ENCODE results near the gene TADA2B. TPM values are rescaled to one million over a fixed set of nuclear protein-coding genes. Genes with fewer than 3 reads are reported as not detected.
A peak's percentile ranks its signal among the peaks of the same experiment; 100 is the strongest.

The TADA2B gene
- total and polyA plus RNA-seq, 4 donors, result 10.7 to 22.9 (median 17.6) TPM

GRCh38 chr4:7051905-7052304 is 8.7 kb downstream of the TADA2B start:
- Histone ChIP-seq H3K9me3 (ENCODE audit: control insufficient read depth in 4 of 4, insufficient read depth in 3 of 4, low read length in 3 of 4) (no peaks in the 10 kb centered on the region), H3K4me3 (no peak overlapping the region), H3K36me3 (ENCODE audit: control insufficient read depth in 4 of 4, insufficient read depth in 4 of 4, low read length in 4 of 4) (peaks cover 0 to 33% (median 16%) of the 10 kb centered on the region in 4 donors), H3K9ac (ENCODE audit: insufficient read depth in 1 of 2, low read length in 2 of 2) (no peak overlapping the region), H3K4me1 (ENCODE audit: control insufficient read depth in 5 of 5, insufficient read depth in 5 of 5, low read length in 5 of 5) (peaks cover 0 to 30% (median 3%) of the 10 kb centered on the region in 5 donors), H3K27me3 (ENCODE audit: control insufficient read depth in 3 of 3, insufficient read depth in 3 of 3, low read length in 2 of 3) (no peaks in the 10 kb centered on the region), H3K27ac (ENCODE audit: low read depth in 1 of 2, low read length in 1 of 2) (peak overlapping the region in 1 of 2 donors; percentile 1)
- no peak for TF ChIP-seq CTCF (IDR thresholded peaks at IDR 0.05; ENCODE audit: control extremely low read depth, extremely low read depth)
- ATAC-seq (ENCODE audit: insufficient read depth, low FRiP score) (no peak), DNase-seq (no peak)
- 94 to 95% methylated on average over 14 of the region's 14 CpGs for WGBS, 2 donors

- Histone ChIP-seq H3K27ac (ENCODE audit: low read depth in 1 of 2, low read length in 1 of 2) (peak overlapping the region in 1 of 2 donors; percentile 1), H3K36me3 (ENCODE audit: control insufficient read depth in 4 of 4, insufficient read depth in 4 of 4, low read length in 4 of 4) (peaks cover 0 to 33% (median 16%) of the 10 kb centered on the region in 4 donors), H3K4me1 (ENCODE audit: control insufficient read depth in 5 of 5, insufficient read depth in 5 of 5, low read length in 5 of 5) (peaks cover 0 to 26% (median 3%) of the 10 kb centered on the region in 5 donors), H3K27me3 (ENCODE audit: control insufficient read depth in 3 of 3, insufficient read depth in 3 of 3, low read length in 2 of 3) (no peaks in the 10 kb centered on the region), H3K4me3 (no peak overlapping the region), H3K9me3 (ENCODE audit: control insufficient read depth in 4 of 4, insufficient read depth in 3 of 4, low read length in 3 of 4) (no peaks in the 10 kb centered on the region), H3K9ac (ENCODE audit: insufficient read depth in 1 of 2, low read length in 2 of 2) (no peak overlapping the region)
- ATAC-seq (ENCODE audit: insufficient read depth, low FRiP score) (no peak), DNase-seq (no peak)
- TF ChIP-seq CTCF (IDR thresholded peaks at IDR 0.05; ENCODE audit: control extremely low read depth, extremely low read depth), result no peak
- WGBS, 2 donors, result 82 to 86% methylated on average over 14 of the region's 14 CpGs
Observed at GRCh38 chr4:7052313-7052712, 9.1 kb downstream of the TADA2B start.

GRCh38 chr4:7052923-7053715 is 9.9 kb downstream of the TADA2B start:
- no peak overlapping the region for H3K4me3 ChIP-seq
- H3K9ac ChIP-seq (ENCODE audit: insufficient read depth in 1 of 2, low read length in 2 of 2), result no peak overlapping the region
- H3K36me3 ChIP-seq (ENCODE audit: control insufficient read depth in 4 of 4, insufficient read depth in 4 of 4, low read length in 4 of 4), result peaks cover 0 to 33% (median 16%) of the 10 kb centered on the region in 4 donors

More at GRCh38 chr4:7052923-7053715, 9.9 kb downstream of the TADA2B start:
- no peak for TF ChIP-seq CTCF (IDR thresholded peaks at IDR 0.05; ENCODE audit: control extremely low read depth, extremely low read depth)
- H3K9me3 ChIP-seq (ENCODE audit: control insufficient read depth in 4 of 4, insufficient read depth in 3 of 4, low read length in 3 of 4), result no peaks in the 10 kb centered on the region
- ATAC-seq (ENCODE audit: insufficient read depth, low FRiP score), result peak; percentile 87
- 43 to 55% methylated on average over 20 of the region's 20 CpGs for WGBS, 2 donors
- peaks cover 0 to 23% (median 3%) of the 10 kb centered on the region in 5 donors for H3K4me1 ChIP-seq (ENCODE audit: control insufficient read depth in 5 of 5, insufficient read depth in 5 of 5, low read length in 5 of 5)
- H3K27ac ChIP-seq (ENCODE audit: low read depth in 1 of 2, low read length in 1 of 2), result peak overlapping the region in 1 of 2 donors; percentile 73
- no peaks in the 10 kb centered on the region for H3K27me3 ChIP-seq (ENCODE audit: control insufficient read depth in 3 of 3, insufficient read depth in 3 of 3, low read length in 2 of 3)
- DNase-seq, result peak in 2 of 3 donors; percentile 59 to 64
